ENCODE measurements around the gene UST. TPM values are rescaled to one million over a fixed set of nuclear protein-coding genes. Genes with fewer than 3 reads are reported as not detected.
A peak's percentile ranks its signal among the peaks of the same experiment; 100 is the strongest.
"Not testable (repeated sequence)": the region's sequence is repeated elsewhere in the genome, so short reads cannot be mapped to it uniquely, and the experiment has no call there.

Gene UST
- total and polyA plus RNA-seq, 2 experiments from 2014 or later: 2.9 to 4.0 TPM

GRCh38 chr6:148951662-148952061, 204.8 kb downstream of the UST start:
- no peak overlapping the region for H3K27ac ChIP-seq
- no peak for DNase-seq (ENCODE audit: low read depth in 1 of 2, low spot score in 1 of 2)
- H3K36me3 ChIP-seq: no peaks in the 10 kb centered on the region
- no peaks in the 10 kb centered on the region for H3K9me3 ChIP-seq (ENCODE audit: low read depth)
- H3K27me3 ChIP-seq: no peaks in the 10 kb centered on the region
- TF ChIP-seq CTCF (IDR thresholded peaks at IDR 0.05; ENCODE audit: low read depth, low read length): no peak
- H3K4me1 ChIP-seq (ENCODE audit: low read depth): peaks cover 14% of the 10 kb centered on the region
- no peak overlapping the region for H3K4me3 ChIP-seq

- DNase-seq (ENCODE audit: low read depth in 1 of 2, low spot score in 1 of 2): peak in 1 of 2 donors; percentile 62
- Histone ChIP-seq H3K36me3 (no peaks in the 10 kb centered on the region), H3K27ac (no peak overlapping the region), H3K4me1 (ENCODE audit: low read depth) (peaks cover 14% of the 10 kb centered on the region), H3K9me3 (ENCODE audit: low read depth) (no peaks in the 10 kb centered on the region), H3K4me3 (no peak overlapping the region), H3K27me3 (no peaks in the 10 kb centered on the region)
- no peak for TF ChIP-seq CTCF (IDR thresholded peaks at IDR 0.05; ENCODE audit: low read depth, low read length)
Observed at GRCh38 chr6:148952147-148953035, 205.6 kb downstream of the UST start.

GRCh38 chr6:148954461-148954860, 207.6 kb downstream of the UST start:
- H3K4me1 ChIP-seq (ENCODE audit: low read depth): peaks cover 22% of the 10 kb centered on the region
- H3K9me3 ChIP-seq (ENCODE audit: low read depth): no peaks in the 10 kb centered on the region
- H3K27me3 ChIP-seq: no peaks in the 10 kb centered on the region
- H3K4me3 ChIP-seq: no peak overlapping the region
- peak overlapping the region; percentile 65 for H3K27ac ChIP-seq
- no peaks in the 10 kb centered on the region for H3K36me3 ChIP-seq
- DNase-seq (ENCODE audit: low read depth in 1 of 2, low spot score in 1 of 2): no peak
- no peak for TF ChIP-seq CTCF (IDR thresholded peaks at IDR 0.05; ENCODE audit: low read depth, low read length)

- no peaks in the 10 kb centered on the region for H3K36me3 ChIP-seq
- no peaks in the 10 kb centered on the region for H3K9me3 ChIP-seq (ENCODE audit: low read depth)
- peak overlapping the region; percentile 65 for H3K27ac ChIP-seq
- no peak overlapping the region for H3K4me3 ChIP-seq
- TF ChIP-seq CTCF (IDR thresholded peaks at IDR 0.05; ENCODE audit: low read depth, low read length): no peak
- DNase-seq (ENCODE audit: low read depth in 1 of 2, low spot score in 1 of 2): peak in 1 of 2 donors; percentile 39
- H3K4me1 ChIP-seq (ENCODE audit: low read depth): peaks cover 26% of the 10 kb centered on the region
- H3K27me3 ChIP-seq: no peaks in the 10 kb centered on the region
Observed at GRCh38 chr6:148954934-148955333, 208.1 kb downstream of the UST start.

- peak in 1 of 2 donors; percentile 65 for DNase-seq (ENCODE audit: low read depth in 1 of 2, low spot score in 1 of 2)
- H3K36me3 ChIP-seq: no peaks in the 10 kb centered on the region
- peak overlapping the region; percentile 65 for H3K27ac ChIP-seq
- H3K9me3 ChIP-seq (ENCODE audit: low read depth): no peaks in the 10 kb centered on the region
- no peak for TF ChIP-seq CTCF (IDR thresholded peaks at IDR 0.05; ENCODE audit: low read depth, low read length)
- H3K4me3 ChIP-seq: no peak overlapping the region
- peaks cover 31% of the 10 kb centered on the region for H3K4me1 ChIP-seq (ENCODE audit: low read depth)
- no peaks in the 10 kb centered on the region for H3K27me3 ChIP-seq
Observed at GRCh38 chr6:148955441-148955840, 208.6 kb downstream of the UST start.

GRCh38 chr6:148956163-148956562, 209.3 kb downstream of the UST start:
- not testable (repeated sequence) for H3K36me3 ChIP-seq; H3K27me3 ChIP-seq; DNase-seq (ENCODE audit: low read depth in 1 of 2, low spot score in 1 of 2); H3K4me3 ChIP-seq; H3K9me3 ChIP-seq (ENCODE audit: low read depth)
- Histone ChIP-seq H3K4me1 (ENCODE audit: low read depth) (peaks cover 39% of the 10 kb centered on the region), H3K27ac (peak overlapping the region; percentile 65)

All from cardiac muscle cell (in vitro differentiated cells and primary cell).